Measurements from ENCODE around the gene HEG1.

DNA sequence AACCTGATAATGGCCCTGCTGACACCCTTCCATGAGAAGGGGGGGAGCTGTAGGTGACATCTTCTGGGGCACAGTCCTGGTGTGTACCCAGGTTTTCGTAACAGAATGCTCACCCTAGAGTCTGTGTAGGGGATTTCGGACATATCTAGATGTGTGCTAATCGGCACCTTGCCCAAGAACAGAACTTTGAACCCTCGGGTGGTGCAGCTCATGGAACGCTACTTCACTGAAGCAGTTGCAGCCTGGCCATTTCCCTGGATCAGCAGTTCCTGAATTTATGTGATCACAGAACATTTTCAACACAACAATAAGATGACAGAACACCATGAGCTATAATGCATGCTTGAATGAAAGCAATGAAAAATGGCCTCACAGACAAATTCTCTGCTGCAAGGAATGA lies 63.8 kb downstream of the HEG1 start:
- TF ChIP-seq HCFC1 (IDR thresholded peaks at IDR 0.05; ENCODE audit: low read depth, low read length) (no peak), EZH2 (conservative IDR thresholded peaks at IDR 0.05; ENCODE audit: low read depth, low read length) (no peak), MAFK (conservative IDR thresholded peaks at IDR 0.05 in 1 of 2, IDR thresholded peaks at IDR 0.05 in 1 of 2; ENCODE audit: low read length in 2 of 2) (peak; percentile 89 to 94), POLR2A (IDR thresholded peaks at IDR 0.05; ENCODE audit: insufficient read depth in 1 of 2, low read depth in 2 of 2, low read length in 2 of 2) (no peak), ZFP37 (CRISPR knock-in tag; IDR thresholded peaks at IDR 0.05; ENCODE audit: borderline replicate concordance) (no peak), SNAPC2 (CRISPR knock-in tag; IDR thresholded peaks at IDR 0.05) (no peak), CTCF (CRISPR knock-in tag; IDR thresholded peaks at IDR 0.05) (0 out of 2 replicates have a peak, but pooled peaks have one; percentile 6), E2F1 (CRISPR knock-in tag; IDR thresholded peaks at IDR 0.05) (no peak), FOXM1 (CRISPR knock-in tag; IDR thresholded peaks at IDR 0.05) (no peak)
- TF ChIP-seq, protein P1, sequence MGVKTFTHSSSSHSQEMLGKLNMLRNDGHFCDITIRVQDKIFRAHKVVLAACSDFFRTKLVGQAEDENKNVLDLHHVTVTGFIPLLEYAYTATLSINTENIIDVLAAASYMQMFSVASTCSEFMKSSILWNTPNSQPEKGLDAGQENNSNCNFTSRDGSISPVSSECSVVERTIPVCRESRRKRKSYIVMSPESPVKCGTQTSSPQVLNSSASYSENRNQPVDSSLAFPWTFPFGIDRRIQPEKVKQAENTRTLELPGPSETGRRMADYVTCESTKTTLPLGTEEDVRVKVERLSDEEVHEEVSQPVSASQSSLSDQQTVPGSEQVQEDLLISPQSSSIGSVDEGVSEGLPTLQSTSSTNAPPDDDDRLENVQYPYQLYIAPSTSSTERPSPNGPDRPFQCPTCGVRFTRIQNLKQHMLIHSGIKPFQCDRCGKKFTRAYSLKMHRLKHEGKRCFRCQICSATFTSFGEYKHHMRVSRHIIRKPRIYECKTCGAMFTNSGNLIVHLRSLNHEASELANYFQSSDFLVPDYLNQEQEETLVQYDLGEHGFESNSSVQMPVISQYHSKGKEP (CRISPR knock-in tag; IDR thresholded peaks at IDR 0.05) = no peak

Data from HepG2 (cell line).